Common myeloid progenitor, CD34-positive (primary cell): ENCODE data around the gene CMTR1.
A peak's percentile ranks its signal among the peaks of the same experiment; 100 is the strongest.
"Not testable (repeated sequence)": the region's sequence is repeated elsewhere in the genome, so short reads cannot be mapped to it uniquely, and the experiment has no call there.

Experiments used
- CTCF ChIA-PET: fragments of 350-600 bp; sonication (Branson Sonifier 250); formaldehyde crosslinking; loops from one replicate; lab custom pipeline; 2021; ENCODE audit warnings: antibody characterized with exemption; lab: Charles Lee
- POLR2A ChIA-PET: fragments of 350-600 bp; sonication (Branson Sonifier 250); formaldehyde crosslinking; loops from one replicate; lab custom pipeline; 2021; ENCODE audit warnings: antibody characterized with exemption; lab: Charles Lee
- DNase-seq, 3 donors: peaks; one replicate each; pipeline versions ENCODE4 v3.0.0 to v3.0.0-alpha.2; 2013
- H3K27ac ChIP-seq, 2 experiments: 1 replicate in 1 of 2; 2 replicates in 1 of 2; pipeline ENCODE4 v1.7.0; 2013; ENCODE audit warnings: inconsistent platforms in 2 of 2, low read length in 2 of 2, mild to moderate bottlenecking in 2 of 2, low read depth in 1 of 2, moderate library complexity in 1 of 2; ENCODE audit not compliant: severe bottlenecking in 2 of 2, insufficient read depth in 1 of 2, poor library complexity in 1 of 2
- H3K27me3 ChIP-seq, 5 experiments: replicated peaks in 2 of 5; 1 replicate in 3 of 5; 2 replicates in 2 of 5; pipeline versions ENCODE4 v1.6.1 to v1.7.0; 2013; ENCODE audit warnings: low read length in 4 of 5, mild to moderate bottlenecking in 2 of 5, moderate library complexity in 2 of 5, inconsistent platforms in 1 of 5; ENCODE audit not compliant: insufficient read depth in 5 of 5, control insufficient read depth in 4 of 5
- H3K36me3 ChIP-seq, 4 experiments: 1 replicate in 2 of 4; 2 replicates in 2 of 4; pipeline versions ENCODE4 v1.6.1 to v1.7.0; 2013; ENCODE audit warnings: low read length in 3 of 4, control low read depth in 1 of 4, mild to moderate bottlenecking in 1 of 4; ENCODE audit not compliant: control insufficient read depth in 4 of 4, insufficient read depth in 4 of 4
- H3K4me1 ChIP-seq, 4 experiments: 1 replicate in 3 of 4; 2 replicates in 1 of 4; pipeline versions ENCODE4 v1.6.1 to v1.7.1; 2013; ENCODE audit warnings: low read length in 3 of 4, mild to moderate bottlenecking in 3 of 4, control low read depth in 1 of 4, inconsistent platforms in 1 of 4, moderate library complexity in 1 of 4; ENCODE audit not compliant: control insufficient read depth in 4 of 4, insufficient read depth in 4 of 4; ENCODE audit errors: control extremely low read depth in 1 of 4
- H3K4me3 ChIP-seq, 7 experiments: 1 replicate in 4 of 7; 2 replicates in 3 of 7; pipeline versions ENCODE4 v1.5.1 to v1.7.0; 2013; ENCODE audit warnings: mild to moderate bottlenecking in 7 of 7, low read length in 6 of 7, moderate library complexity in 6 of 7, inconsistent platforms in 2 of 7, low read depth in 2 of 7, control low read depth in 1 of 7; ENCODE audit not compliant: insufficient read depth in 4 of 7, control insufficient read depth in 1 of 7; ENCODE audit errors: extremely low read depth in 1 of 7
- H3K9me3 ChIP-seq, 5 experiments: 1 replicate in 4 of 5; 2 replicates in 1 of 5; pipeline versions ENCODE4 v1.6.1 to v1.7.1; 2013; ENCODE audit warnings: low read length in 4 of 5, mild to moderate bottlenecking in 2 of 5, inconsistent platforms in 1 of 5, low read depth in 1 of 5, moderate library complexity in 1 of 5; ENCODE audit not compliant: control insufficient read depth in 4 of 5, insufficient read depth in 2 of 5; ENCODE audit errors: control extremely low read depth in 1 of 5
- WGBS: methylation state at CpG from one replicate; pipeline ENCODE4 v1.1.5; 2013; ENCODE audit not compliant: insufficient coverage; 5-methylcytosine and 5-hydroxymethylcytosine counted together

CMTR1 gene

GRCh38 chr6:37496951-37497885 lies 64.2 kb downstream of the CMTR1 start:
- Histone ChIP-seq H3K27ac (no peak overlapping the region), H3K4me1 (peaks cover 13 to 28% (median 18%) of the 10 kb centered on the region in 4 experiments), H3K27me3 (peaks cover 0 to 3% (median 0%) of the 10 kb centered on the region in 5 experiments), H3K4me3 (no peak overlapping the region), H3K9me3 (no peaks in the 10 kb centered on the region), H3K36me3 (peaks cover 0 to 2% (median 0%) of the 10 kb centered on the region in 4 experiments)
- peak in 1 of 3 donors; percentile 23 for DNase-seq
- 100% methylated on average over 11 of the region's 13 CpGs for WGBS
- ChIA-PET POLR2A (interaction anchor here (0.9 kb wide), 1 partner anchor 15 kb away, joined by 3 read pairs; no protein-coding TSS in a partner anchor), CTCF (interaction anchor here (1.0 kb wide), 1 partner anchor 61 kb away, joined by 3 read pairs; no protein-coding TSS in a partner anchor)

DNA sequence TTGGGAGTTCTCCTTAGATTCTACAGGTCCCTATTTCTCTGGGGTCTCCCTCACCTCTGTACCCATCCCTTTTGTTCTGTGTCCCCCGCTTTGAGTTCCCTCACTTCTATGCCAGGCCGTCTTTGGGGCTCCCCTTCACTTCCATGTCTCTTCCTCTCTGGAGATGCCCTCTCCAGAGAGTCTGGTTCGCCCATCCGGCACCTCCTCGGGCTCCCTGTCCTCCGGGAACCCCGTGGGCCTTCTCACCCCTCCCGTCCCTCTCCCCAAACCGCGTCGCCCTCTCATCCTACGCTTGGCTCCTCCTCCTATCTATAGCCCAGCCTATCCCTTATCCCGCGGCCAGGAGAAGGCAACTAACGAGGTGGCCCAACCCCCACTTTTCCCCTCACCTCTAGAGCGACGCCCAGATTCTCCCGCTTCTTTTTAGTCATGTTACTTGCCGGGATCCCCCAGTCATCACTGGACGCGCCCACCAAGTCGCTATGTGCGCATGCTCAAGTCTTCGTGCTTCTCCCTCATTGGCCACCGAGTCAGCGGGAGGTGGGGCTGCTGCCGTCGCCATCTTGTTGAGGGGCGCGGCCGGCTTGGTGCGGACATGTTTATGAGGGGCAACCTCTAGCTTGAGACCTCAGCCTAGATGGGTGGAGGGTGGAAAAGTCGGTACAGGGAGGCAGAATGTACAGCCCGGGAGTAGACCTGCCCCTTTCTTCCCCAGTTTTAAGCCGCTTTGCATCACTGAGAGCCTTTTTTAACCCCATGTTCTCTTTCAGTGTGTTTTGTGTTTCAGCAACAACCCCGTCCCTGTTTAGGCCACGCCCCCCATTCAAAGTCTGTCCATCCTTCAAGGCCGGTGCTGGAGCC lies 66.6 kb downstream of the CMTR1 start, which contains the start of gene CCDC167:
Gene CCDC167, minus strand, starts transcription at position 461 of the 861 bp plus-strand sequence. Its CDS starts 30 bp downstream, at position 431.
- peak within 1 kb of the TSS in 1 of 2 experiments; percentile 76 for H3K27ac ChIP-seq
- no peaks in the 10 kb centered on the region for H3K27me3 ChIP-seq
- peaks cover 0 to 2% (median 0%) of the 10 kb centered on the region in 4 experiments for H3K36me3 ChIP-seq
- WGBS = 2% methylated on average over 34 of the region's 38 CpGs
- ChIA-PET CTCF (interaction anchor here (0.9 kb wide), 1 partner anchor 25 kb away, joined by 3 read pairs; no protein-coding TSS in a partner anchor), POLR2A (no interaction called here)
- peaks cover 25 to 51% (median 40%) of the 10 kb centered on the region in 4 experiments for H3K4me1 ChIP-seq
- no peaks in the 10 kb centered on the region for H3K9me3 ChIP-seq
- DNase-seq = peak; percentile 94 to 97 (median 95)
- peak within 1 kb of the TSS; percentile 42 to 90 (median 76) for H3K4me3 ChIP-seq

DNA sequence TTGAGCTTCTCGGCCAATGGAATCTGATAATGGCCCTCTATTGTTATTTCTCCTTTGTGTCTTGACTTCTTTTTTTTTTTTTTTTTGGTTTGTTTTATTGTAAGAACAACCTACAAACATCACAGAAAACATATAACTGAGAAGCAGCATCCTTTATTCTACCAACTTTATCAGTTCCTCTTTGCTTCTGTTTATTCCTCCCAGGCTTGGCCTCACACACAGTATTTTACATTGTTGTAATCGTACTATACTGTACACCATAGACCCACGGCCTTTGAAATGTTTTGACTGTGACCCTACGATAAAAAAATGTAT lies 67.2 kb downstream of the CMTR1 start:
- Histone ChIP-seq H3K27me3 (no peaks in the 10 kb centered on the region), H3K4me1 (peaks cover 25 to 55% (median 43%) of the 10 kb centered on the region in 4 experiments), H3K36me3 (peaks cover 0 to 2% (median 0%) of the 10 kb centered on the region in 4 experiments), H3K4me3 (peak overlapping the region in 6 of 7 experiments; percentile 42 to 90 (median 73)), H3K9me3 (no peaks in the 10 kb centered on the region), H3K27ac (no peak overlapping the region)
- POLR2A ChIA-PET = no interaction called here
- CTCF ChIA-PET = interaction anchor here (0.9 kb wide), 1 partner anchor 25 kb away, joined by 3 read pairs; no protein-coding TSS in a partner anchor
- WGBS = 100% methylated on average over 2 of the region's 4 CpGs
- no peak for DNase-seq

GRCh38 chr6:37500904-37501303 lies 67.9 kb downstream of the CMTR1 start:
- POLR2A ChIA-PET, H3K36me3 ChIP-seq, H3K27ac ChIP-seq, H3K27me3 ChIP-seq, DNase-seq, H3K4me3 ChIP-seq, H3K9me3 ChIP-seq: not testable (repeated sequence)
- WGBS = 97% methylated on average over 5 of the region's 6 CpGs
- H3K4me1 ChIP-seq = peaks cover 25 to 55% (median 43%) of the 10 kb centered on the region in 4 experiments
- CTCF ChIA-PET = interaction anchor here (0.9 to 2.4 kb wide), 5 partner anchors 24 to 67 kb away, joined by 3 to 8 read pairs (median 3); no protein-coding TSS in a partner anchor

DNA sequence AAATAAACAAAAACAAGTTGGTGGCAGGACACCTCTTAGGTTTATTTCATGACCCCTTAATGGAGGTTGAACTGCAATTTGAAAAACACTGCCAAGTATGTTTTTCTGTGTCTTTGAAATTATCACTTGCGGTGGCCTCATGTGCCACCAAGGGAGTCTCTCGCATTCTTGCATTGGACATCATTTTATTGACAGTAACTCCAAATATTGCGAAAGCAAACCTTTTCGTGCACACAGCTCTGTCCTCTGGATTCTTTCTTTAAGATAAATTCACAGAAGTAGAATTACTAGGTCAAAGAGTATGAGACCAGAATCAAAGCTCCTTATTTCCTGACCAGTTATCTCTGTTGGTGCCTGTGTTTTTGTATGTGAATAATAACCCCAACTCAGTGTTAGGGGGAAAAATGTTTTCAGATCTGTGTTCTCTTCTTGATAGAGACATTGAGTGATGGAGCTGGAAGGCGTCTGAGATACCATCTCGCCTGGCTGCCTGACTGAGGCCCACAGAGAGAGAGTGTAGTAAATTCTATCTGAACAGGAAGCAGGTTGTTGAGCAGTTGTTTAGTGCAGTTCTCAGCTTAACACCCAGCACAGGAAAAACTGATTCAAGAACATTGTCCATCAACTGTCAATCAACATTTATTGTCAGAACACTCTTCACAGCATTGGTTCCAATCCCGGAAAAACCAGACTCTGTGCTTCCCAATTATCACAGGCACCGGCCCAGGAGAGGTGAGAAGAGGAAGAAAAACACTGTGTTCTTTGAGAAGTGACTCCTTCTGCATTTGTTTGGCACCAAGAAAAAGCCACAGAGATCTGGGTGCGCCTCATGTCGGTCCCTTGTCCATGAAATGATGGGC lies 68.8 kb downstream of the CMTR1 start:
- Histone ChIP-seq H3K27ac (peak overlapping the region; percentile 5 to 78), H3K36me3 (no peaks in the 10 kb centered on the region), H3K4me3 (no peak overlapping the region), H3K9me3 (no peaks in the 10 kb centered on the region), H3K27me3 (no peaks in the 10 kb centered on the region), H3K4me1 (peaks cover 25 to 55% (median 43%) of the 10 kb centered on the region in 4 experiments)
- DNase-seq = peak in 2 of 3 donors; percentile 67 to 81
- CTCF ChIA-PET = interaction anchor here (1.1 to 2.4 kb wide), 5 partner anchors 9 to 66 kb away, joined by 3 to 8 read pairs (median 5); no protein-coding TSS in a partner anchor
- 32% methylated on average over 6 of the region's 10 CpGs for WGBS
- POLR2A ChIA-PET = no interaction called here
